ENCODE data around the gene METTL2A.

METTL2A gene

GRCh38 chr17:62388856-62389255, 34.8 kb upstream of the METTL2A start:
- TF ChIP-seq EZH2phosphoT487 (conservative IDR thresholded peaks at IDR 0.05; ENCODE audit: low read length) (no peak), CTCF (IDR thresholded peaks at IDR 0.05; ENCODE audit: insufficient read depth, low read length, poor library complexity, severe bottlenecking) (no peak)
- H3K4me2 ChIP-seq (ENCODE audit: low read depth, low read length, poor library complexity, severe bottlenecking), result no peak overlapping the region

DNA sequence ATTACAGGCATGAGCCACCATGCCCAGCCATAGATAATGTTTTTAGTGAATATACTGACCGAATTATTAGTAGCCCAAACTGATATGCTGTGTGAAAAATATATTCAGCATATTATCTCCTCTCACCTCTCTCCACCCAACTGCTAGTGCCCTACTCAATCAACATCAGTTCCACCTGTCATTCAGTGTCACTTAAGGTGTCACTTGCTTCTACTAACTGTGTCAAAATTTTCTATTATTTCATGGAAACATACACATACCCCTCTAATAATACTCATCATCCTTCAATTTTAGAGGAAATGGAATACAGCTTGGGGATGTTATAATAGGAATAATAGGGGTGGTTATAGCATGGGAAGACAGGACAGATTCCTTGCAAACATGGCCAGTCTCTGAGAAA, 30.8 kb upstream of the METTL2A start:
- Histone ChIP-seq H3K4me2 (ENCODE audit: low read depth, low read length, poor library complexity, severe bottlenecking) (no peak overlapping the region), H3K9ac (ENCODE audit: low read length) (no peak overlapping the region), H3K27ac (ENCODE audit: low read depth, low read length) (no peak overlapping the region), H3F3A (ENCODE audit: insufficient read depth) (no peaks in the 10 kb centered on the region), H3K27me3 (ENCODE audit: low read length) (no peaks in the 10 kb centered on the region), H4K20me1 (ENCODE audit: low read depth, low read length) (no peaks in the 10 kb centered on the region), H3K79me2 (ENCODE audit: insufficient read depth, low read length) (no peaks in the 10 kb centered on the region), H3K9me3 (ENCODE audit: insufficient read depth, low read length) (no peaks in the 10 kb centered on the region), H2AFZ (ENCODE audit: low read depth, low read length, severe bottlenecking) (no peak overlapping the region), H3K9me2 (replicated peaks; ENCODE audit: insufficient read depth, low read length) (no peaks in the 10 kb centered on the region), H3K4me3 (ENCODE audit: insufficient read depth, low read length, poor library complexity, severe bottlenecking) (no peak overlapping the region), H3K36me3 (ENCODE audit: low read length) (no peaks in the 10 kb centered on the region)
- TF ChIP-seq CTCF (IDR thresholded peaks at IDR 0.05; ENCODE audit: insufficient read depth, low read length, poor library complexity, severe bottlenecking) (no peak), EZH2phosphoT487 (conservative IDR thresholded peaks at IDR 0.05; ENCODE audit: low read length) (no peak)

More at GRCh38 chr17:62388856-62389255, 34.8 kb upstream of the METTL2A start:
- H3K79me2 ChIP-seq (ENCODE audit: insufficient read depth, low read length), result no peaks in the 10 kb centered on the region
- no peaks in the 10 kb centered on the region for H4K20me1 ChIP-seq (ENCODE audit: low read depth, low read length)
- H3K9ac ChIP-seq (ENCODE audit: low read length), result no peak overlapping the region
- no peaks in the 10 kb centered on the region for H3K9me2 ChIP-seq (replicated peaks; ENCODE audit: insufficient read depth, low read length)
- no peaks in the 10 kb centered on the region for H3K36me3 ChIP-seq (ENCODE audit: low read length)
- H3K9me3 ChIP-seq (ENCODE audit: insufficient read depth, low read length), result no peaks in the 10 kb centered on the region
- no peak overlapping the region for H3K4me3 ChIP-seq (ENCODE audit: insufficient read depth, low read length, poor library complexity, severe bottlenecking)
- H3K27me3 ChIP-seq (ENCODE audit: low read length), result no peaks in the 10 kb centered on the region
- no peak overlapping the region for H2AFZ ChIP-seq (ENCODE audit: low read depth, low read length, severe bottlenecking)
- H3F3A ChIP-seq (ENCODE audit: insufficient read depth), result no peaks in the 10 kb centered on the region
- no peak overlapping the region for H3K27ac ChIP-seq (ENCODE audit: low read depth, low read length)

DNA sequence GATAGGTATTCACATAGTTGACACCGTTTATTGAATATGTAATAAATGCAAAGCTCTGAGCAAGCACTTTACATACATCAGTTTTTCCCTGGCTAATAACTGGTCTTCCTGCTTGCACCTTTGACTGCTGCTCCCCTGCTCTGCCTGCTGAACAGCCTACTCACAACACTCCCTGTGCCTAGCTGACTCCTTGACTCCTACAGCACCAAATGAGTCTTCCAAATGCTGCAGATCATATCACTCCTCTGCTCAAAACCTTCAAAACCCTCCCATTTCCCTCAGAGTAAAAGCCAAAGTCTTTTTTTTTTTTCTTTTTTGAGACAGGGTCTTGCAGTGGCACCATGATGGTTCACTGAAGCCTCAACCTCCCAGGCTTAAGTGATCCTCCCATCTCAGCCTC, 24.8 kb upstream of the METTL2A start:
- Histone ChIP-seq H3K9ac (ENCODE audit: low read length) (no peak overlapping the region), H3K4me2 (ENCODE audit: low read depth, low read length, poor library complexity, severe bottlenecking) (no peak overlapping the region), H3K27ac (ENCODE audit: low read depth, low read length) (no peak overlapping the region), H3K9me3 (ENCODE audit: insufficient read depth, low read length) (no peaks in the 10 kb centered on the region), H3K4me3 (ENCODE audit: insufficient read depth, low read length, poor library complexity, severe bottlenecking) (no peak overlapping the region), H3K27me3 (ENCODE audit: low read length) (no peaks in the 10 kb centered on the region), H2AFZ (ENCODE audit: low read depth, low read length, severe bottlenecking) (no peak overlapping the region), H4K20me1 (ENCODE audit: low read depth, low read length) (no peaks in the 10 kb centered on the region), H3K79me2 (ENCODE audit: insufficient read depth, low read length) (no peaks in the 10 kb centered on the region), H3F3A (ENCODE audit: insufficient read depth) (no peaks in the 10 kb centered on the region), H3K36me3 (ENCODE audit: low read length) (no peaks in the 10 kb centered on the region), H3K9me2 (replicated peaks; ENCODE audit: insufficient read depth, low read length) (no peaks in the 10 kb centered on the region)
- TF ChIP-seq EZH2phosphoT487 (conservative IDR thresholded peaks at IDR 0.05; ENCODE audit: low read length) (no peak), CTCF (IDR thresholded peaks at IDR 0.05; ENCODE audit: insufficient read depth, low read length, poor library complexity, severe bottlenecking) (no peak)

All from SU-DHL-6 (cell line).